DOHH2 (cell line): ENCODE results near the gene SBSN.
A peak's percentile ranks its signal among the peaks of the same experiment; 100 is the strongest.

Experiments used
- H3F3A ChIP-seq: fragments of 200-600 bp; sonication (generic), shearing (Covaris generic); 2 replicates; pipeline ENCODE4 v1.6.0; 2016; ENCODE audit warnings: antibody characterized with exemption, mild to moderate bottlenecking; ENCODE audit not compliant: control insufficient read depth, insufficient read depth
- H3K27ac ChIP-seq: fragments of 200-600 bp; sonication (generic); 2 replicates; pipeline ENCODE4 v1.5.1; 2014; ENCODE audit warnings: low read depth, mild to moderate bottlenecking, low read length, moderate library complexity
- H3K27me3 ChIP-seq: fragments of 200-600 bp; sonication (generic); 2 replicates; pipeline ENCODE4 v1.6.1; 2014; ENCODE audit warnings: mild to moderate bottlenecking, low read length, mixed read lengths; ENCODE audit not compliant: control insufficient read depth
- H3K36me3 ChIP-seq: fragments of 200-600 bp; sonication (generic); 2 replicates; pipeline ENCODE4 v1.6.1; 2014; ENCODE audit warnings: mild to moderate bottlenecking, low read length, moderate library complexity, mixed read lengths; ENCODE audit not compliant: control insufficient read depth
- H3K4me1 ChIP-seq: fragments of 200-600 bp; sonication (generic); 2 replicates; pipeline ENCODE4 v1.6.1; 2014; ENCODE audit warnings: mild to moderate bottlenecking, low read length, mixed read lengths; ENCODE audit not compliant: control insufficient read depth
- H3K4me2 ChIP-seq: fragments of 200-600 bp; sonication (generic); 2 replicates; pipeline ENCODE4 v1.6.0; 2014; ENCODE audit warnings: mild to moderate bottlenecking, low read length, moderate library complexity
- H3K4me3 ChIP-seq: fragments of 200-600 bp; sonication (generic); 2 replicates; pipeline ENCODE4 v1.5.1; 2014; ENCODE audit warnings: mild to moderate bottlenecking, low read length, mixed read lengths
- H3K79me2 ChIP-seq: fragments of 200-600 bp; sonication (generic); 2 replicates; pipeline ENCODE4 v1.6.1; 2014; ENCODE audit warnings: mild to moderate bottlenecking, low read length, mixed read lengths; ENCODE audit not compliant: control insufficient read depth
- H3K9me2 ChIP-seq: fragments of 200-600 bp; sonication (generic); replicated peaks from 2 replicates; pipeline ENCODE4 v1.6.1; 2014; ENCODE audit warnings: mild to moderate bottlenecking, low read length, mixed read lengths; ENCODE audit not compliant: control insufficient read depth
- H3K9me3 ChIP-seq: fragments of 200-600 bp; sonication (generic); 2 replicates; pipeline ENCODE4 v1.6.1; 2014; ENCODE audit warnings: antibody characterized with exemption, low read length, mixed read lengths; ENCODE audit not compliant: control insufficient read depth, insufficient read depth
- H4K20me1 ChIP-seq: fragments of 200-600 bp; sonication (generic); 2 replicates; pipeline ENCODE4 v1.6.0; 2014; ENCODE audit warnings: low read depth, mild to moderate bottlenecking, antibody characterized with exemption, low read length, moderate library complexity; ENCODE audit not compliant: control insufficient read depth, insufficient read depth
- EZH2phosphoT487 ChIP-seq: fragments of 200-600 bp; sonication (generic); IDR thresholded peaks from 2 replicates; pipeline ENCODE4 v1.6.1; 2017; ENCODE audit warnings: borderline replicate concordance, mild to moderate bottlenecking, antibody characterized with exemption, low read length, moderate library complexity, mixed read lengths
- TF ChIP-seq, protein P1 (sequence below): fragments of 200-600 bp; sonication (generic); IDR thresholded peaks from one replicate; pipeline ENCODE4 v1.5.1; 2014; ENCODE audit warnings: antibody characterized with exemption, mild to moderate bottlenecking, low read depth, low read length; ENCODE audit not compliant: poor library complexity, severe bottlenecking

SBSN gene

GRCh38 chr19:35556025-35556590 is 28.0 kb upstream of the SBSN start:
- Histone ChIP-seq H3K9me3 (no peaks in the 10 kb centered on the region), H3K4me3 (no peak overlapping the region), H3K4me2 (no peak overlapping the region), H3K9me2 (no peaks in the 10 kb centered on the region), H3K79me2 (no peaks in the 10 kb centered on the region), H3K27me3 (peaks cover 14% of the 10 kb centered on the region), H3F3A (no peaks in the 10 kb centered on the region), H3K27ac (no peak overlapping the region), H4K20me1 (no peaks in the 10 kb centered on the region; the same call in 1 of the 2 replicates), H3K4me1 (peaks cover 11% of the 10 kb centered on the region), H3K36me3 (no peaks in the 10 kb centered on the region)
- TF ChIP-seq EZH2phosphoT487 = no peak
- TF ChIP-seq, protein P1, sequence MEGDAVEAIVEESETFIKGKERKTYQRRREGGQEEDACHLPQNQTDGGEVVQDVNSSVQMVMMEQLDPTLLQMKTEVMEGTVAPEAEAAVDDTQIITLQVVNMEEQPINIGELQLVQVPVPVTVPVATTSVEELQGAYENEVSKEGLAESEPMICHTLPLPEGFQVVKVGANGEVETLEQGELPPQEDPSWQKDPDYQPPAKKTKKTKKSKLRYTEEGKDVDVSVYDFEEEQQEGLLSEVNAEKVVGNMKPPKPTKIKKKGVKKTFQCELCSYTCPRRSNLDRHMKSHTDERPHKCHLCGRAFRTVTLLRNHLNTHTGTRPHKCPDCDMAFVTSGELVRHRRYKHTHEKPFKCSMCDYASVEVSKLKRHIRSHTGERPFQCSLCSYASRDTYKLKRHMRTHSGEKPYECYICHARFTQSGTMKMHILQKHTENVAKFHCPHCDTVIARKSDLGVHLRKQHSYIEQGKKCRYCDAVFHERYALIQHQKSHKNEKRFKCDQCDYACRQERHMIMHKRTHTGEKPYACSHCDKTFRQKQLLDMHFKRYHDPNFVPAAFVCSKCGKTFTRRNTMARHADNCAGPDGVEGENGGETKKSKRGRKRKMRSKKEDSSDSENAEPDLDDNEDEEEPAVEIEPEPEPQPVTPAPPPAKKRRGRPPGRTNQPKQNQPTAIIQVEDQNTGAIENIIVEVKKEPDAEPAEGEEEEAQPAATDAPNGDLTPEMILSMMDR = no peak

- H3K4me3 ChIP-seq = no peak overlapping the region
- H3K9me2 ChIP-seq = no peaks in the 10 kb centered on the region
- no peak for TF ChIP-seq EZH2phosphoT487
- TF ChIP-seq, protein P1 = peak; percentile 41
- H3K4me1 ChIP-seq = peaks cover 11% of the 10 kb centered on the region
- H3K9me3 ChIP-seq = no peaks in the 10 kb centered on the region
- H3K27me3 ChIP-seq = peaks cover 14% of the 10 kb centered on the region
- no peaks in the 10 kb centered on the region for H3F3A ChIP-seq
- no peak overlapping the region for H3K27ac ChIP-seq
- no peak overlapping the region for H3K4me2 ChIP-seq
- no peaks in the 10 kb centered on the region; the same call in 1 of the 2 replicates for H4K20me1 ChIP-seq
- no peaks in the 10 kb centered on the region for H3K79me2 ChIP-seq
- H3K36me3 ChIP-seq = no peaks in the 10 kb centered on the region
These were observed 27.3 kb upstream of the SBSN start for GRCh38 chr19:35555301-35556005.

DNA sequence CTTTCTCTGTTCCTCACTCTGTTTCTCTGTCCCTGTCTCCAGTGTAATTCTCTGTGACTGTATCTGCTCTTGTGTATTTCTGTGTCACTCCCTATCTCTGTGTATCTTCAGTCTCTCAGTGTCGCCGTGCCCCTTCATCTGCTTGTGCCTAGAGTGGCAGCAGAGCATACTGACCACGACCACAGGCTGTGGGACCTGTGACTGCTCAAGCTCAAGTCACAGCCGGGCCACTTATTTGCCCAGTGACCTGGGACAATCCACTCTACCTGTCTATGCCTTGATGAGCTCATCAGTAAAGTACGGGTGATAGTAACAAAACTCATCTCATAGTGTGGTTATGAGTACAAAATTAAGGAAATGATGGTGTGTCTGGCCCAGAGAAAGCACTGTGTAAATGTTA is 26.0 kb upstream of the SBSN start:
- Histone ChIP-seq H3K4me3 (no peak overlapping the region), H3K4me2 (no peak overlapping the region), H3K4me1 (peaks cover 6% of the 10 kb centered on the region), H3K9me2 (no peaks in the 10 kb centered on the region), H3K27me3 (peaks cover 4% of the 10 kb centered on the region), H3F3A (no peaks in the 10 kb centered on the region), H3K27ac (no peak overlapping the region), H4K20me1 (no peaks in the 10 kb centered on the region), H3K79me2 (no peaks in the 10 kb centered on the region), H3K9me3 (no peaks in the 10 kb centered on the region), H3K36me3 (0 out of 2 replicates have a peak, but pooled peaks cover 3% of the 10 kb centered on the region)
- no peak for TF ChIP-seq EZH2phosphoT487
- TF ChIP-seq, protein P1 = no peak
